ENCODE results near the gene BPIFB2. TPM values are rescaled to one million over a fixed set of nuclear protein-coding genes. Genes with fewer than 3 reads are reported as not detected.
"Not testable (repeated sequence)": the region's sequence is repeated elsewhere in the genome, so short reads cannot be mapped to it uniquely, and the experiment has no call there.

BPIFB2 gene
- total RNA-seq, 2 experiments from 2014 or later: not detected

GRCh38 chr20:32970115-32970972 lies 37.2 kb upstream of the BPIFB2 start:
- ChIA-PET POLR2A (no interaction called here), CTCF (interaction anchor here (0.7 kb wide), 1 partner anchor 68 kb away, joined by 3 read pairs; no protein-coding TSS in a partner anchor)

DNA sequence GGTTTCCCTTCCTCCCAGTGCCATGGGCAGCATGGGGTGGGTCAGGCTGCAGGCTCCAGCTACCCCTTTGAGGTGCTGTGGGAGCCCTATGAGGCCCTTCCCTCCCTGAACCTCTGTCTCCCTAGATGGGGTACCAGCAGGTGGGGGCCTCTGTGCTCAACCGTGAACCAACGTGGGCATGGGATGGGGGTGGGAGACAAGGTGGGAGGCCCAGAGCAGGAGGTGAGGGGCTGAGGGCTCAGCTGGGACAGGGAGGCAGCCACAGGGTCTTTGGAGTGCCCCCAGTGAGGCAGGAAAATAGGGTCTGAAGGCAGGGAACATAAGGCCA lies 36.6 kb upstream of the BPIFB2 start:
- ChIA-PET POLR2A (no interaction called here), CTCF (interaction anchor here (0.7 kb wide), 1 partner anchor 69 kb away, joined by 3 read pairs; no protein-coding TSS in a partner anchor)

DNA sequence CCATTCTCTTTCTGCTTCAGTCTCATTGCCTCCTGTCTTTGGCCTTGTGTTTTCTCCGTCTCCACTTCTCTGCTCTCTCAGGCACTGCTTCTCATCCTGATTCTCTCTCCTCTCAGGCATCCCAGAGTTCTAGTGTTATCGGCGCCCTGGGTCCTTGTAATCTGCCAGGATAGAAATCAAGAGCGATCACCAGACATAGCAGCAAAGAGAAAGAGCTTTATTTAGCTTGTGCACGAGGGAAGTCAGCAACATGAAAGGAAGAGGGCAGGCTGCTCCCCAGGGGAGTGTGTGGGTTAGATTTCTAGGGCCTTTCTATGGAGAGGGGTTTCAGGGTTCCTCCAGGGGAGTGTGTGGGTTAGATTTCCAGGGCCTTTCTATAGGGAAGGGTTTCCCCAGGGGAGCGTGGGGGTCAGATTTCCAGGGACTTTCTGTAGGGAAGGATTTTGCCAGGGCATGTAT lies 35.8 kb upstream of the BPIFB2 start:
- CTCF ChIA-PET: interaction anchor here (1.2 to 1.6 kb wide), 2 partner anchors 22 to 26 kb away, joined by 3 to 5 read pairs; no protein-coding TSS in a partner anchor
- POLR2A ChIA-PET: no interaction called here

DNA sequence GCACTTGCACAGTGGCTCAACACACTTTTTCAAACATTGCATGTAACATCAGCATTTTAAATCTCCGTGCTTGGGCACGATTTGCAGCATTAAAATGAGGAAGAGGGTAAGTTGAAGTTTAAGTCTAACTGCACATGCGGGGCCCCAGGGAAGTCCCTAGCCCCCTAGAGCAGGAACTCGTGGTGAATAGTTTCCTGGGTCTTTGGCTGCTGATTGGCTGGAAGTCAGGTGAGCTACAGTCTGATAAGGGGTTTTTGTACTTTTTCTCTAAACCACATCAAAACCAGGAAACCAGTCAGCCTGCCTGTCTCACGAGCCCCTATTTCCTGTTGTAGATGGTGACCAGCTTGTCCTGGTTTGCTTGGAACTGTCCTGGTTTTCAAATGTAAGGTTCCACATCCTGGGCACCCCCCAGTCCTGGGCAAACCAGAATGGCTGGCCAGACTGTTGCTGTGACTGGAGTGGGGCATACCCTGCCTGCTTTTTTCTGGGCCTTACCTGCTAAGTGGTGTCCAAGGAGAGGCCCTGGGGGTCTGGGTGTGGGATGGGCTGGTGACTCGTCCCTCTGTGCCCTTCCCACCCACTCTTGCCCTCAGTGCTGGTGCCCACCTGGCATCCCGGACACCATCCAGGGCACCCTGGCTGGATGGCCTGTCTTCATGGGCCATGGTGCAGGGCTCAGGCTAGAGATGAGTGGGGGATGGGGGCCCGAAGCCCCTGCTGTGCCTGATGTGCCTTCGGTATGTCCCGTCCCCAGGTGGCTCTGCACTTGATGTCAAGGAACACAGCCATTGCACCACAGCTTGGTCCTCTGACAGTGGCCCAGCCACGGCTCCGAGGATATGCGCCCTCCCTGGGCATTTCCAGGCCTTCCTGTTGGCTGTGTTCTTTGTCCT lies 35.1 kb upstream of the BPIFB2 start:
- ChIA-PET POLR2A (no interaction called here), CTCF (interaction anchor here (1.2 to 1.6 kb wide), 2 partner anchors 22 to 26 kb away, joined by 3 to 5 read pairs; no protein-coding TSS in a partner anchor)

DNA sequence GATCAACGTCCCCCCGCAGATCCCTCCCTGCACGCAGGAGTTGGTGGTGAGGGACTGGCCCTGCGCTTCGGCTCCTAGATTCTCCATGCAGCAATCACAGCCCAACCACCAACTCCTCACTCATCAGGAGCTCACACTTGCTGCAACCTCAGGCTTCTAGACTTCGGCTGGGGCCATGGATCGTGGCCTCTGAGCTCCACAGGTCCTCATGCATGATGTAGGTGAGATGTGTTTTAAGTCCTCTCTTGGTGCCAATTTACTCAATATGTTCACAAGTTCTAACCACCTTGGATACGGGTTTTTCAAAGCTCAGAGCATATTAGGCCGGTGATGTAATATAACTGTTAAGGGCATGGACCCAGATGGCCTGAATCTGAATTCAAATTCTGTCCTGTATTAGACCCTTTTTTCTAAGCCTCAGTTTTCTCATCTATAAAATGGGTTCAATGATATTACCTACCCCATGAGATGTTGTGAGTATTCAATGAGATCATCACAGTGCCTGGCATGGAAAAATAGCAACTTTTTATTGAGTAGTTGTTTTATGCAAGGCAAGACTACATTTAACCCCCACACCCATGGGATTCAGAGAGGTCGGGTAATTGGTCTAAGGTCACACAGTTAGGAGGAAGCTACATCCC lies 34.3 kb upstream of the BPIFB2 start:
- ChIA-PET POLR2A (interaction anchor here (0.5 kb wide), 1 partner anchor 195 kb away, joined by 3 read pairs; no protein-coding TSS in a partner anchor), CTCF (interaction anchor here (0.6 to 1.6 kb wide), 4 partner anchors 8 to 27 kb away, joined by 3 to 5 read pairs (median 4); no protein-coding TSS in a partner anchor)

- ChIA-PET CTCF (interaction anchor here (1.0 to 1.4 kb wide), 3 partner anchors 19 to 29 kb away, joined by 4 to 5 read pairs (median 4); no protein-coding TSS in a partner anchor), POLR2A (interaction anchor here (0.5 kb wide), 1 partner anchor 196 kb away, joined by 3 read pairs; no protein-coding TSS in a partner anchor)
These were observed 33.1 kb upstream of the BPIFB2 start for GRCh38 chr20:32974204-32975064.

GRCh38 chr20:32975121-32975520 lies 32.4 kb upstream of the BPIFB2 start:
- POLR2A ChIA-PET, CTCF ChIA-PET: not testable (repeated sequence)

GRCh38 chr20:32975698-32976674 lies 31.5 kb upstream of the BPIFB2 start:
- ChIA-PET CTCF (no interaction called here), POLR2A (no interaction called here)

GRCh38 chr20:32976746-32977145 lies 30.8 kb upstream of the BPIFB2 start:
- ChIA-PET POLR2A (no interaction called here), CTCF (interaction anchor here (1.4 kb wide), 1 partner anchor 9 kb away, joined by 3 read pairs; no protein-coding TSS in a partner anchor)

GRCh38 chr20:32977281-32978008 lies 30.1 kb upstream of the BPIFB2 start:
- ChIA-PET POLR2A (no interaction called here), CTCF (interaction anchor here (0.7 to 1.4 kb wide), 3 partner anchors 10 to 32 kb away, joined by 3 read pairs; no protein-coding TSS in a partner anchor)

- ChIA-PET POLR2A (no interaction called here), CTCF (interaction anchor here (1.0 to 1.4 kb wide), 2 partner anchors 11 to 33 kb away, joined by 3 read pairs; no protein-coding TSS in a partner anchor)
These were observed 29.5 kb upstream of the BPIFB2 start for GRCh38 chr20:32978009-32978335.

DNA sequence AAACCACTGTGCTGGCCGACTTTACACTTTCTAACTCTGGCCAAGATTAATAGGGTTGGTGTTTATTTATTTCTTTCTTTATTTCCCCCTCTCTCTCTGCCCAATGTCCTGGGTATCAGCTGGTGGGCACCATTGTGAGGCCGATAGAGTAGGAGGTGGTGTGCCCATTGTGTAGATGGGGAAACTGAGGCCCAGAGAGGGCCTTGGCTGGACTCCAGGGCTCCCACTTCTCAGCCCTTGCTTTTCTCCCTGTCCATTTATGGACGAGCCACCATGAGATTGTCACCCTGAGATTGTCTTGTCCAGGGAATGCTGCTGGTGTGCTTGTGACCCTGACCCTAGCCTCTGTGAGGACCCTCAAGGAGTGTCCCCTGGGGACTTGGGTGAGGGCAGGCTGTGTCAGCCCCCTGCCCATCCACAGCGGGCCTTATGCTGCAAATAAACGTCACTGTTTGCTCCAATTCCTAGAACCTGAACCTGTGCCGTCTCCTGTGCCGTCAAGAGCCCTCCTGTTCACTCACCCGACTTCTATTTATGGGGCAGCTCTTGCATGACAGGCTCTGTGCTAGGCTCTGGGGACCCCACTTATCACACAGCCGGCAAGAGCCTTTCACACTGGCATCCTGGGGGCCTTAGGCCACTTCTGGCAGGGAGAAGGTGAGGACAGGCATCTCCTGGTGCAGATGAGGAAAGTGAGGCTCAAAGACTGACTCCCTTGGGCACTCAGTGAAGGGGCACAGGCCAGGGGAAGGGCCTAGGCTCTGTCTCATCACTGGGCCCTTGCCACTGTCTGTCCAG lies 28.1 kb upstream of the BPIFB2 start:
- POLR2A ChIA-PET: no interaction called here
- CTCF ChIA-PET: no interaction called here

DNA sequence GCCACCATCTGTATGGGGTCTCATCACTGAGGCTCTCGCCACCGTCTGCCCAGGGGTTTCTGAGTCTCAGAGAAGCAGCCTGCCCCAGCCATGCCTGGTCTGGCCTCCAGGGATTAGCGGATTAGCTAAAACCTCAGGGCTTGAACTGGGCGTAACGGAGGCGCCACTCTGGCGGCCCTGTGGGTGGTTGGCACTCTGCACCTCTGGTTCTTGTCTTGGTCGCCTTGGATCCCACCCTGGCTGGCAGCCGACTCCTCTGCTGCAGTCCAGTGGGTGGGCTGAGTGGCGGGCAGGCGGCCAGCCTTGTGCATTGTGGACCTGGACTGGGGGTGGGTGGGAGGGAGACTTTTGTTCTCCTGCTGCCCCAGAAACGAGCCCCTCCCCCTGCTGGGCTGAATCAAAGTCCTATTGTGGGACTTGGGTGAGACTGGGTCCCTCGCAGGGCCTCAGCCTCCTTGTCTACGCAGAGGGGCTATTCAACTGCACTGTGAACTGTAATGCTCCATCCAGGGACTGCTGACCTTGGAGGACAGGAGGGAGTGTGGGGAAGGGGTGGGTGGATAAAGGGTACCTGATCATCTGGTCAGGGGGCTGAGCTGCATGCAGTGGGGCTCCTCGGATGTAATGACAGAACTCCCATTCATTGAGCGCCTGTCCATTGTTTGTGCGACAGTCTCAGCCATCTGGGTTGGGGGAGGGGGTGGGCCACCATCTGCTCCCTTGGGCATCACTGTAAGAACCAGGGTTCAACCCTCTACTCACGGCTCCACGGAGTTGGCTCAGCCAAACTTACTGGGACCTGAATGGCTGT lies 27.2 kb upstream of the BPIFB2 start:
- ChIA-PET POLR2A (no interaction called here), CTCF (no interaction called here)

- CTCF ChIA-PET: interaction anchor here (1.1 kb wide), 1 partner anchor 8 kb away, joined by 3 read pairs; no protein-coding TSS in a partner anchor
- POLR2A ChIA-PET: no interaction called here
These were observed 26.5 kb upstream of the BPIFB2 start for GRCh38 chr20:32980990-32981389.
